Kidney (tissue), 14 donors: ENCODE data around the gene SLC9A5. TPM values are rescaled to one million over a fixed set of nuclear protein-coding genes. Genes with fewer than 3 reads are reported as not detected.

ENCODE experiments used
- DNase-seq, 5 donors: peaks; one replicate each; pipeline ENCODE4 v3.0.0-alpha.2; 2013 to 2020
- FAIRE-seq: peaks from 2 replicates; lab custom pipeline; 2012; peaks lifted over from hg19 to GRCh38; lab: Jason Lieb, UNC
- H3K27ac ChIP-seq, 2 donors: one replicate each; pipeline ENCODE4 v1.7.0; 2013; ENCODE audit warnings: low read depth in 2 of 2, low read length in 2 of 2, inconsistent platforms in 1 of 2
- H3K27me3 ChIP-seq: one replicate; pipeline ENCODE4 v1.7.1; 2013; ENCODE audit warnings: low read length, inconsistent platforms; ENCODE audit not compliant: control insufficient read depth, insufficient read depth
- H3K36me3 ChIP-seq, 3 donors: one replicate each; pipeline versions ENCODE4 v1.7.0 to v1.7.1; 2013; ENCODE audit warnings: low read length in 3 of 3, control low read depth in 1 of 3, inconsistent platforms in 1 of 3; ENCODE audit not compliant: insufficient read depth in 3 of 3, control insufficient read depth in 2 of 3
- H3K4me1 ChIP-seq, 3 donors: one replicate each; pipeline versions ENCODE4 v1.7.0 to v1.7.1; 2013; ENCODE audit warnings: low read length in 3 of 3, inconsistent platforms in 1 of 3, low read depth in 1 of 3; ENCODE audit not compliant: control insufficient read depth in 2 of 3, insufficient read depth in 2 of 3
- H3K4me3 ChIP-seq, 3 donors: one replicate each; pipeline versions ENCODE4 v1.7.0 to v1.8.1; 2013; ENCODE audit warnings: low read length in 3 of 3, control low read depth in 1 of 3, inconsistent platforms in 1 of 3
- H3K9ac ChIP-seq, 3 donors: one replicate each; pipeline versions ENCODE4 v1.7.0 to v1.7.1; 2013; ENCODE audit warnings: low read length in 3 of 3, control low read depth in 1 of 3, inconsistent platforms in 1 of 3
- H3K9me3 ChIP-seq, 3 donors: one replicate each; pipeline versions ENCODE4 v1.7.0 to v1.7.1; 2013; ENCODE audit warnings: low read length in 3 of 3, control low read depth in 1 of 3, inconsistent platforms in 1 of 3; ENCODE audit not compliant: control insufficient read depth in 2 of 3, insufficient read depth in 1 of 3
- CTCF ChIP-seq: IDR thresholded peaks from 3 replicates; pipeline ENCODE4 v1.5.1; 2012; ENCODE audit warnings: mild to moderate bottlenecking, moderate library complexity, borderline replicate concordance; ENCODE audit not compliant: insufficient read depth; ENCODE audit errors: extremely low read depth
- intact Hi-C: fragments of 100-400 bp; cut with DNase I; formaldehyde crosslinking; loops from one replicate; pipeline ENCODE4 v1.11.1; 2022
- microRNA-seq: library from miRNA; unstranded; fragments of <30 nt; microRNA quantifications from one replicate; pipeline ENCODE4 v1.2.0, GENCODE V29; 2020
- polyA plus RNA-seq: library from polyadenylated mRNA; stranded (reverse); fragments of 350-450 nt; fragmentation: Illumina TruSeq; extraction: RNeasy Lipid Tissue Mini Kit (QIAGEN cat#74804); gene quantifications from one replicate; pipeline ENCODE4 v1.2.3, GENCODE V29; 2014; ENCODE audit warnings: low read depth, low replicate concordance; ENCODE audit not compliant: insufficient read depth
- total RNA-seq: library from RNA; stranded (reverse); fragmentation: NEBNext Ultra II Directional; extraction: Animal tissue kit (Norgen Biotek cat#: 25700); gene quantifications from one replicate; pipeline ENCODE4 v1.2.1, GENCODE V29; 2021
- donor health status: control.
- donor health status: control.
- donor health status: control.
- donor health status: control.
- donor health status: control.
- donor health status: DM: yes; HTN: yes; CAD: no.
- donor health status: Normal renal cell carcinoma (clear cell type).

SLC9A5 gene
- total and polyA plus RNA-seq, 2 donors from 2014 or later, result 0.92 to 1.1 TPM

GRCh38 chr16:67317853-67318252, 69.1 kb downstream of the SLC9A5 start:
- Histone ChIP-seq H3K9me3 (no peaks in the 10 kb centered on the region), H3K4me3 (no peak overlapping the region), H3K9ac (no peak overlapping the region), H3K36me3 (no peaks in the 10 kb centered on the region), H3K4me1 (no peaks in the 10 kb centered on the region), H3K27me3 (no peaks in the 10 kb centered on the region), H3K27ac (no peak overlapping the region)
- no peak for TF ChIP-seq CTCF
- intact Hi-C loops, result no loop called here
- DNase-seq, result no peak
- no peak for FAIRE-seq

Small RNA genes within 50 kb of the gene (microRNA-seq; reads per million reads assigned to microRNA genes)
- gene MIR328, result 184 reads per million, percentile 62 among the genes with 10 or more reads in this experiment

Other genes with a start within 250 kb of the SLC9A5 start
- gene CBFB, start 219.8 kb upstream of the SLC9A5 start, total RNA-seq, result 57.3 TPM
- 9.7 TPM for gene CBFB, start 219.8 kb upstream of the SLC9A5 start, polyA plus RNA-seq
- 16.9 TPM for gene PHAF1, start 139.0 kb upstream of the SLC9A5 start, total RNA-seq
- gene PHAF1, start 139.0 kb upstream of the SLC9A5 start, polyA plus RNA-seq, result 14.3 TPM
- gene B3GNT9, start 98.0 kb upstream of the SLC9A5 start, total RNA-seq, result 16.7 TPM
- 12.1 TPM for gene B3GNT9, start 98.0 kb upstream of the SLC9A5 start, polyA plus RNA-seq
- 27.1 TPM for gene TRADD, start 89.1 kb upstream of the SLC9A5 start, total RNA-seq
- 30.2 TPM for gene TRADD, start 89.1 kb upstream of the SLC9A5 start, polyA plus RNA-seq
- 19.8 TPM for gene FBXL8, start 89.0 kb upstream of the SLC9A5 start, total RNA-seq
- gene FBXL8, start 89.0 kb upstream of the SLC9A5 start, polyA plus RNA-seq, result 9.5 TPM
- gene HSF4, start 84.2 kb upstream of the SLC9A5 start, total RNA-seq, result 37.9 TPM
- 26.7 TPM for gene HSF4, start 84.2 kb upstream of the SLC9A5 start, polyA plus RNA-seq
- 36.4 TPM for gene NOL3, start 78.4 kb upstream of the SLC9A5 start, total RNA-seq
- gene NOL3, start 78.4 kb upstream of the SLC9A5 start, polyA plus RNA-seq, result 35.3 TPM
- gene MATCAP1, start 65.0 kb upstream of the SLC9A5 start, total RNA-seq, result 38.8 TPM
- 15.5 TPM for gene MATCAP1, start 65.0 kb upstream of the SLC9A5 start, polyA plus RNA-seq
- gene EXOC3L1, start 58.8 kb upstream of the SLC9A5 start, total RNA-seq, result 7.2 TPM
- 9.9 TPM for gene EXOC3L1, start 58.8 kb upstream of the SLC9A5 start, polyA plus RNA-seq
- 54.4 TPM for gene E2F4, start 56.8 kb upstream of the SLC9A5 start, total RNA-seq
- gene E2F4, start 56.8 kb upstream of the SLC9A5 start, polyA plus RNA-seq, result 39.1 TPM
- 24.2 TPM for gene ELMO3, start 49.8 kb upstream of the SLC9A5 start, total RNA-seq
- gene ELMO3, start 49.8 kb upstream of the SLC9A5 start, polyA plus RNA-seq, result 33.1 TPM
- 47.1 TPM for gene TMEM208, start 21.8 kb upstream of the SLC9A5 start, total RNA-seq
- 145 TPM for gene TMEM208, start 21.8 kb upstream of the SLC9A5 start, polyA plus RNA-seq
- 30.4 TPM for gene FHOD1, start 1.5 kb upstream of the SLC9A5 start, total RNA-seq
- 21.0 TPM for gene FHOD1, start 1.5 kb upstream of the SLC9A5 start, polyA plus RNA-seq
- 10.1 TPM for gene PLEKHG4, start 30.6 kb downstream of the SLC9A5 start, total RNA-seq
- 2.6 TPM for gene PLEKHG4, start 30.6 kb downstream of the SLC9A5 start, polyA plus RNA-seq
- 0.31 TPM for gene KCTD19, start 77.8 kb downstream of the SLC9A5 start, total RNA-seq
- gene KCTD19, start 77.8 kb downstream of the SLC9A5 start, polyA plus RNA-seq, result not detected
- gene LRRC36, start 77.8 kb downstream of the SLC9A5 start, total RNA-seq, result 2.6 TPM
- 3.1 TPM for gene LRRC36, start 77.8 kb downstream of the SLC9A5 start, polyA plus RNA-seq
- gene TPPP3, start 144.5 kb downstream of the SLC9A5 start, total RNA-seq, result 8.2 TPM
- 108 TPM for gene TPPP3, start 144.5 kb downstream of the SLC9A5 start, polyA plus RNA-seq
- 23.6 TPM for gene ZDHHC1, start 167.5 kb downstream of the SLC9A5 start, total RNA-seq
- gene ZDHHC1, start 167.5 kb downstream of the SLC9A5 start, polyA plus RNA-seq, result 14.6 TPM
- gene HSD11B2, start 182.1 kb downstream of the SLC9A5 start, total RNA-seq, result 139 TPM
- 1,022 TPM for gene HSD11B2, start 182.1 kb downstream of the SLC9A5 start, polyA plus RNA-seq
- gene ATP6V0D1, start 232.2 kb downstream of the SLC9A5 start, total RNA-seq, result 100 TPM
- gene ATP6V0D1, start 232.2 kb downstream of the SLC9A5 start, polyA plus RNA-seq, result 208 TPM
- gene AGRP, start 234.6 kb downstream of the SLC9A5 start, total RNA-seq, result not detected
- 2.7 TPM for gene AGRP, start 234.6 kb downstream of the SLC9A5 start, polyA plus RNA-seq